GM23338 (cell line): ENCODE results near the gene PEBP1. TPM values are rescaled to one million over a fixed set of nuclear protein-coding genes. Genes with fewer than 3 reads are reported as not detected.

ENCODE experiments used
- ATAC-seq: fragments of 200-7000 bp; cut with Tn5 transposase; 3 replicates; pipeline ENCODE4 v1.9.1; 2020
- DNase-seq: peaks from one replicate; pipeline ENCODE4 v3.0.0-alpha.2; 2015; ENCODE audit warnings: low spot score
- H2AFZ ChIP-seq: fragments of 200-600 bp; sonication (generic); 2 replicates; pipeline ENCODE4 v1.8.0; 2016; ENCODE audit warnings: antibody characterized with exemption, mild to moderate bottlenecking, moderate library complexity
- H3F3A ChIP-seq: fragments of 200-600 bp; sonication (generic); replicated peaks from 2 replicates; pipeline ENCODE4 v1.8.0; 2017; ENCODE audit warnings: antibody characterized with exemption, mixed run types, low read depth
- H3K27ac ChIP-seq: fragments of 200-600 bp; sonication (generic); 2 replicates; pipeline ENCODE4 v1.6.1; 2016; ENCODE audit warnings: low read depth
- H3K27me3 ChIP-seq: fragments of 200-600 bp; sonication (generic); 2 replicates; pipeline ENCODE4 v1.8.0; 2016; ENCODE audit warnings: mild to moderate bottlenecking, mixed run types, moderate library complexity; ENCODE audit not compliant: insufficient read depth
- H3K36me3 ChIP-seq: fragments of 200-600 bp; sonication (generic); 2 replicates; pipeline ENCODE4 v1.8.0; 2016; ENCODE audit warnings: mild to moderate bottlenecking; ENCODE audit not compliant: insufficient read depth
- H3K4me1 ChIP-seq: fragments of 200-600 bp; sonication (generic); 2 replicates; pipeline ENCODE4 v1.8.0; 2016; ENCODE audit warnings: mild to moderate bottlenecking, moderate library complexity; ENCODE audit not compliant: insufficient read depth
- H3K4me2 ChIP-seq: fragments of 200-600 bp; sonication (generic); 2 replicates; pipeline ENCODE4 v1.7.1; 2017; ENCODE audit warnings: mixed run types
- H3K4me3 ChIP-seq: fragments of 200-600 bp; sonication (generic); 2 replicates; pipeline ENCODE4 v1.6.1; 2016; ENCODE audit warnings: mixed run types
- H3K79me2 ChIP-seq: fragments of 200-600 bp; sonication (generic); replicated peaks from 2 replicates; pipeline ENCODE4 v1.8.0; 2017; ENCODE audit warnings: mild to moderate bottlenecking; ENCODE audit not compliant: insufficient read depth
- H3K9me2 ChIP-seq: fragments of 200-600 bp; sonication (generic); 2 replicates; pipeline ENCODE4 v1.8.0; 2017; ENCODE audit not compliant: insufficient read depth
- H4K20me1 ChIP-seq: fragments of 200-600 bp; sonication (generic); replicated peaks from 2 replicates; pipeline ENCODE4 v1.8.0; 2017; ENCODE audit warnings: mild to moderate bottlenecking; ENCODE audit not compliant: insufficient read depth
- H3K27ac Mint-ChIP-seq: 2 replicates; pipeline ENCODE4 v1.8.0; 2020; ENCODE audit warnings: inconsistent platforms, mild to moderate bottlenecking, moderate library complexity, mixed read lengths
- H3K27me3 Mint-ChIP-seq: 3 replicates; pipeline ENCODE4 v1.8.0; 2022; ENCODE audit warnings: low read depth, mild to moderate bottlenecking, moderate library complexity, mixed read lengths, inconsistent platforms; ENCODE audit not compliant: insufficient read depth, poor library complexity
- H3K36me3 Mint-ChIP-seq: 3 replicates; pipeline ENCODE4 v1.8.0; 2021; ENCODE audit warnings: low read depth, mild to moderate bottlenecking, inconsistent platforms, moderate library complexity, mixed read lengths
- H3K4me1 Mint-ChIP-seq: 3 replicates; pipeline ENCODE4 v1.8.0; 2020; ENCODE audit warnings: mild to moderate bottlenecking, inconsistent platforms, mixed read lengths
- H3K4me3 Mint-ChIP-seq: 3 replicates; pipeline ENCODE4 v1.8.0; 2021; ENCODE audit warnings: moderate library complexity, mild to moderate bottlenecking, inconsistent platforms, mixed read lengths
- H3K9me3 Mint-ChIP-seq: 3 replicates; pipeline ENCODE4 v1.8.0; 2020; ENCODE audit warnings: moderate library complexity, mild to moderate bottlenecking, inconsistent platforms, mixed read lengths
- CREB1 ChIP-seq: fragments of 250-450 bp; sonication (Bioruptor Pico); IDR thresholded peaks from 2 replicates; pipeline ENCODE4 v1.5.0; 2020; ENCODE audit warnings: low read depth, mild to moderate bottlenecking, moderate library complexity
- EZH2 ChIP-seq: fragments of 200-600 bp; sonication (generic); IDR thresholded peaks from one replicate; pipeline ENCODE4 v1.8.0; 2017; ENCODE audit warnings: antibody characterized with exemption, mild to moderate bottlenecking, low read depth; ENCODE audit not compliant: unreplicated experiment
- EZH2phosphoT487 ChIP-seq: fragments of 200-600 bp; sonication (generic); IDR thresholded peaks from one replicate; pipeline ENCODE4 v1.8.1; 2018; ENCODE audit warnings: antibody characterized with exemption; ENCODE audit not compliant: unreplicated experiment
- JUNB ChIP-seq: IDR thresholded peaks from one replicate; pipeline ENCODE4 v1.6.1; 2016; ENCODE audit warnings: antibody characterized with exemption; ENCODE audit not compliant: unreplicated experiment
- NANOG ChIP-seq: IDR thresholded peaks from 2 replicates; pipeline ENCODE4 v1.6.1; 2016; ENCODE audit warnings: antibody characterized with exemption, borderline replicate concordance
- POLR2AphosphoS5 ChIP-seq: IDR thresholded peaks from 2 replicates; pipeline ENCODE4 v1.6.1; 2016; ENCODE audit warnings: antibody characterized with exemption, low read depth
- STAT1 ChIP-seq: IDR thresholded peaks from one replicate; pipeline ENCODE4 v1.6.1; 2016; ENCODE audit warnings: antibody characterized with exemption; ENCODE audit not compliant: unreplicated experiment
- ZNF114 ChIP-seq: fragments of 250-450 bp; sonication (Bioruptor Pico); IDR thresholded peaks from 2 replicates; pipeline ENCODE4 v1.5.0; 2020; ENCODE audit warnings: mild to moderate bottlenecking, moderate library complexity
- ZNF331 ChIP-seq: fragments of 250-450 bp; sonication (Bioruptor Pico); IDR thresholded peaks from 2 replicates; pipeline ENCODE4 v1.5.0; 2020; ENCODE audit warnings: low read depth, mild to moderate bottlenecking, moderate library complexity
- polyA plus RNA-seq: library from polyadenylated mRNA; unstranded; fragments of >200 nt; fragmentation: Nextera tagmentation; extraction: Ambion mirVana; gene quantifications from 2 replicates; pipeline ENCODE4 v1.2.1, GENCODE V29; 2016
- total RNA-seq: library from RNA; depleted of rRNA; stranded (reverse); fragments of >200 nt; shearing (Covaris generic); gene quantifications from 2 replicates; pipeline ENCODE4 v1.2.3, GENCODE V29; 2014
- TF ChIP-seq, protein P1 (sequence below): fragments of 250-450 bp; sonication (Bioruptor Pico); IDR thresholded peaks from 2 replicates; pipeline ENCODE4 v1.5.0; 2020; ENCODE audit warnings: mild to moderate bottlenecking, moderate library complexity
- TF ChIP-seq, protein P2 (sequence below): IDR thresholded peaks from one replicate; pipeline ENCODE4 v1.6.1; 2018; ENCODE audit warnings: antibody characterized with exemption; ENCODE audit not compliant: unreplicated experiment
- TF ChIP-seq, protein P3 (sequence below): IDR thresholded peaks from 2 replicates; pipeline ENCODE4 v1.6.1; 2016; ENCODE audit warnings: antibody characterized with exemption
- TF ChIP-seq, protein P4 (sequence below), 2 experiments: fragments of 200-600 bp in 1 of 2; sonication (generic) in 1 of 2; conservative IDR thresholded peaks; 2 replicates each; pipeline versions ENCODE4 v1.5.1 to v1.6.1; 2016 to 2017; ENCODE audit warnings: antibody characterized with exemption in 2 of 2, low read depth in 2 of 2, mild to moderate bottlenecking in 2 of 2, moderate library complexity in 1 of 2

Gene PEBP1
- total and polyA plus RNA-seq, 2 experiments from 2014 or later, result 442 to 844 TPM

DNA sequence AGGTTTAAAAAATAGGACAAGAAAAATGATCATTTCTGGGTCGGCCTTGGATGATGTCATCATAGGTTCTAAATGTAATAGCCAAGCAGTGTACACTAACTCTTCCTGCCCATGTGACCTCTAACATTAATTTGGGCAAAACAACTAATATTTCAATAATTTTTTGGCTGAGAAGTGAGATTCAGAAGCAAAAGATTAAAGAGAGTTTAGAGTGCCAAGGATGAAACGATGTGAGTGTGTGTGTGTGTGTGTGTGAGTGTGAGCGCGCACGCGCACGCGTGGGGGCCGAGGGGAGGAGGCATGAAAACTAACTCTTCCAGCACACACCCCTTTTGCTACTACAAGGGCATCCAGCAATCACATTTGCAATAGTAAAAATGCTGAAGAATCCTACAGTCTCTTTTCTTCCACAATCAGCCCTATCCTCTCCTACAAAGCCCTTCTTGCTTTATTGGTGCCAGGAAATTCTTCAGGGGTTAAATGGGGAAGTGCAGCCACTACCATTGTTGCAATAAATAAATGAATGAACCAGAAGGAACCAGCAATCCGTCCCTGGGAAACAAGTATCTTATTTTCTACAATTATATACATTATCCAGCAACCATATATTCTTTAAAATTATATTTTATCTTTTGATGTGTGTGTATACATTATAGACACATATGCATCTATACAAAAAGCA is 52.9 kb downstream of the PEBP1 start:
- no peak overlapping the region for H2AFZ ChIP-seq
- H3K4me1 ChIP-seq, result peaks cover 16% of the 10 kb centered on the region
- H3K27ac ChIP-seq, result 0 out of 2 replicates have a peak overlapping the region, but pooled peaks have one; percentile 47
- TF ChIP-seq, protein P1, sequence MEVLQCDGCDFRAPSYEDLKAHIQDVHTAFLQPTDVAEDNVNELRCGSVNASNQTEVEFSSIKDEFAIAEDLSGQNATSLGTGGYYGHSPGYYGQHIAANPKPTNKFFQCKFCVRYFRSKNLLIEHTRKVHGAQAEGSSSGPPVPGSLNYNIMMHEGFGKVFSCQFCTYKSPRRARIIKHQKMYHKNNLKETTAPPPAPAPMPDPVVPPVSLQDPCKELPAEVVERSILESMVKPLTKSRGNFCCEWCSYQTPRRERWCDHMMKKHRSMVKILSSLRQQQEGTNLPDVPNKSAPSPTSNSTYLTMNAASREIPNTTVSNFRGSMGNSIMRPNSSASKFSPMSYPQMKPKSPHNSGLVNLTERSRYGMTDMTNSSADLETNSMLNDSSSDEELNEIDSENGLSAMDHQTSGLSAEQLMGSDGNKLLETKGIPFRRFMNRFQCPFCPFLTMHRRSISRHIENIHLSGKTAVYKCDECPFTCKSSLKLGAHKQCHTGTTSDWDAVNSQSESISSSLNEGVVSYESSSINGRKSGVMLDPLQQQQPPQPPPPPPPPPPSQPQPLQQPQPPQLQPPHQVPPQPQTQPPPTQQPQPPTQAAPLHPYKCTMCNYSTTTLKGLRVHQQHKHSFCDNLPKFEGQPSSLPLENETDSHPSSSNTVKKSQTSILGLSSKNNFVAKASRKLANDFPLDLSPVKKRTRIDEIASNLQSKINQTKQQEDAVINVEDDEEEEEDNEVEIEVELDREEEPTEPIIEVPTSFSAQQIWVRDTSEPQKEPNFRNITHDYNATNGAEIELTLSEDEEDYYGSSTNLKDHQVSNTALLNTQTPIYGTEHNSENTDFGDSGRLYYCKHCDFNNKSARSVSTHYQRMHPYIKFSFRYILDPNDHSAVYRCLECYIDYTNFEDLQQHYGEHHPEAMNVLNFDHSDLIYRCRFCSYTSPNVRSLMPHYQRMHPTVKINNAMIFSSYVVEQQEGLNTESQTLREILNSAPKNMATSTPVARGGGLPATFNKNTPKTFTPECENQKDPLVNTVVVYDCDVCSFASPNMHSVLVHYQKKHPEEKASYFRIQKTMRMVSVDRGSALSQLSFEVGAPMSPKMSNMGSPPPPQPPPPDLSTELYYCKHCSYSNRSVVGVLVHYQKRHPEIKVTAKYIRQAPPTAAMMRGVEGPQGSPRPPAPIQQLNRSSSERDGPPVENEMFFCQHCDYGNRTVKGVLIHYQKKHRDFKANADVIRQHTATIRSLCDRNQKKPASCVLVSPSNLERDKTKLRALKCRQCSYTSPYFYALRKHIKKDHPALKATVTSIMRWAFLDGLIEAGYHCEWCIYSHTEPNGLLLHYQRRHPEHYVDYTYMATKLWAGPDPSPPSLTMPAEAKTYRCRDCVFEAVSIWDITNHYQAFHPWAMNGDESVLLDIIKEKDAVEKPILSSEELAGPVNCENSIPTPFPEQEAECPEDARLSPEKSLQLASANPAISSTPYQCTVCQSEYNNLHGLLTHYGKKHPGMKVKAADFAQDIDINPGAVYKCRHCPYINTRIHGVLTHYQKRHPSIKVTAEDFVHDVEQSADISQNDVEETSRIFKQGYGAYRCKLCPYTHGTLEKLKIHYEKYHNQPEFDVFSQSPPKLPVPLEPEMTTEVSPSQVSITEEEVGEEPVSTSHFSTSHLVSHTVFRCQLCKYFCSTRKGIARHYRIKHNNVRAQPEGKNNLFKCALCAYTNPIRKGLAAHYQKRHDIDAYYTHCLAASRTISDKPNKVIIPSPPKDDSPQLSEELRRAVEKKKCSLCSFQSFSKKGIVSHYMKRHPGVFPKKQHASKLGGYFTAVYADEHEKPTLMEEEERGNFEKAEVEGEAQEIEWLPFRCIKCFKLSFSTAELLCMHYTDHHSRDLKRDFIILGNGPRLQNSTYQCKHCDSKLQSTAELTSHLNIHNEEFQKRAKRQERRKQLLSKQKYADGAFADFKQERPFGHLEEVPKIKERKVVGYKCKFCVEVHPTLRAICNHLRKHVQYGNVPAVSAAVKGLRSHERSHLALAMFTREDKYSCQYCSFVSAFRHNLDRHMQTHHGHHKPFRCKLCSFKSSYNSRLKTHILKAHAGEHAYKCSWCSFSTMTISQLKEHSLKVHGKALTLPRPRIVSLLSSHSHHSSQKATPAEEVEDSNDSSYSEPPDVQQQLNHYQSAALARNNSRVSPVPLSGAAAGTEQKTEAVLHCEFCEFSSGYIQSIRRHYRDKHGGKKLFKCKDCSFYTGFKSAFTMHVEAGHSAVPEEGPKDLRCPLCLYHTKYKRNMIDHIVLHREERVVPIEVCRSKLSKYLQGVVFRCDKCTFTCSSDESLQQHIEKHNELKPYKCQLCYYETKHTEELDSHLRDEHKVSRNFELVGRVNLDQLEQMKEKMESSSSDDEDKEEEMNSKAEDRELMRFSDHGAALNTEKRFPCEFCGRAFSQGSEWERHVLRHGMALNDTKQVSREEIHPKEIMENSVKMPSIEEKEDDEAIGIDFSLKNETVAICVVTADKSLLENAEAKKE (CRISPR knock-in tag), result no peak
- no peak for TF ChIP-seq ZNF114 (CRISPR knock-in tag)
- no peak for TF ChIP-seq ZNF331 (CRISPR knock-in tag)
- TF ChIP-seq, protein P2, sequence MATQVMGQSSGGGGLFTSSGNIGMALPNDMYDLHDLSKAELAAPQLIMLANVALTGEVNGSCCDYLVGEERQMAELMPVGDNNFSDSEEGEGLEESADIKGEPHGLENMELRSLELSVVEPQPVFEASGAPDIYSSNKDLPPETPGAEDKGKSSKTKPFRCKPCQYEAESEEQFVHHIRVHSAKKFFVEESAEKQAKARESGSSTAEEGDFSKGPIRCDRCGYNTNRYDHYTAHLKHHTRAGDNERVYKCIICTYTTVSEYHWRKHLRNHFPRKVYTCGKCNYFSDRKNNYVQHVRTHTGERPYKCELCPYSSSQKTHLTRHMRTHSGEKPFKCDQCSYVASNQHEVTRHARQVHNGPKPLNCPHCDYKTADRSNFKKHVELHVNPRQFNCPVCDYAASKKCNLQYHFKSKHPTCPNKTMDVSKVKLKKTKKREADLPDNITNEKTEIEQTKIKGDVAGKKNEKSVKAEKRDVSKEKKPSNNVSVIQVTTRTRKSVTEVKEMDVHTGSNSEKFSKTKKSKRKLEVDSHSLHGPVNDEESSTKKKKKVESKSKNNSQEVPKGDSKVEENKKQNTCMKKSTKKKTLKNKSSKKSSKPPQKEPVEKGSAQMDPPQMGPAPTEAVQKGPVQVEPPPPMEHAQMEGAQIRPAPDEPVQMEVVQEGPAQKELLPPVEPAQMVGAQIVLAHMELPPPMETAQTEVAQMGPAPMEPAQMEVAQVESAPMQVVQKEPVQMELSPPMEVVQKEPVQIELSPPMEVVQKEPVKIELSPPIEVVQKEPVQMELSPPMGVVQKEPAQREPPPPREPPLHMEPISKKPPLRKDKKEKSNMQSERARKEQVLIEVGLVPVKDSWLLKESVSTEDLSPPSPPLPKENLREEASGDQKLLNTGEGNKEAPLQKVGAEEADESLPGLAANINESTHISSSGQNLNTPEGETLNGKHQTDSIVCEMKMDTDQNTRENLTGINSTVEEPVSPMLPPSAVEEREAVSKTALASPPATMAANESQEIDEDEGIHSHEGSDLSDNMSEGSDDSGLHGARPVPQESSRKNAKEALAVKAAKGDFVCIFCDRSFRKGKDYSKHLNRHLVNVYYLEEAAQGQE, result no peak
- TF ChIP-seq STAT1, result no peak
- no peak for TF ChIP-seq JUNB
- TF ChIP-seq CREB1 (CRISPR knock-in tag), result no peak
- TF ChIP-seq POLR2AphosphoS5, result no peak
- no peak for TF ChIP-seq EZH2
- TF ChIP-seq, protein P3, sequence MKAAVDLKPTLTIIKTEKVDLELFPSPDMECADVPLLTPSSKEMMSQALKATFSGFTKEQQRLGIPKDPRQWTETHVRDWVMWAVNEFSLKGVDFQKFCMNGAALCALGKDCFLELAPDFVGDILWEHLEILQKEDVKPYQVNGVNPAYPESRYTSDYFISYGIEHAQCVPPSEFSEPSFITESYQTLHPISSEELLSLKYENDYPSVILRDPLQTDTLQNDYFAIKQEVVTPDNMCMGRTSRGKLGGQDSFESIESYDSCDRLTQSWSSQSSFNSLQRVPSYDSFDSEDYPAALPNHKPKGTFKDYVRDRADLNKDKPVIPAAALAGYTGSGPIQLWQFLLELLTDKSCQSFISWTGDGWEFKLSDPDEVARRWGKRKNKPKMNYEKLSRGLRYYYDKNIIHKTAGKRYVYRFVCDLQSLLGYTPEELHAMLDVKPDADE, result no peak
- TF ChIP-seq, protein P4, sequence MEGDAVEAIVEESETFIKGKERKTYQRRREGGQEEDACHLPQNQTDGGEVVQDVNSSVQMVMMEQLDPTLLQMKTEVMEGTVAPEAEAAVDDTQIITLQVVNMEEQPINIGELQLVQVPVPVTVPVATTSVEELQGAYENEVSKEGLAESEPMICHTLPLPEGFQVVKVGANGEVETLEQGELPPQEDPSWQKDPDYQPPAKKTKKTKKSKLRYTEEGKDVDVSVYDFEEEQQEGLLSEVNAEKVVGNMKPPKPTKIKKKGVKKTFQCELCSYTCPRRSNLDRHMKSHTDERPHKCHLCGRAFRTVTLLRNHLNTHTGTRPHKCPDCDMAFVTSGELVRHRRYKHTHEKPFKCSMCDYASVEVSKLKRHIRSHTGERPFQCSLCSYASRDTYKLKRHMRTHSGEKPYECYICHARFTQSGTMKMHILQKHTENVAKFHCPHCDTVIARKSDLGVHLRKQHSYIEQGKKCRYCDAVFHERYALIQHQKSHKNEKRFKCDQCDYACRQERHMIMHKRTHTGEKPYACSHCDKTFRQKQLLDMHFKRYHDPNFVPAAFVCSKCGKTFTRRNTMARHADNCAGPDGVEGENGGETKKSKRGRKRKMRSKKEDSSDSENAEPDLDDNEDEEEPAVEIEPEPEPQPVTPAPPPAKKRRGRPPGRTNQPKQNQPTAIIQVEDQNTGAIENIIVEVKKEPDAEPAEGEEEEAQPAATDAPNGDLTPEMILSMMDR (conservative IDR thresholded peaks at IDR 0.05; ENCODE audit: low read depth in 2 of 2), result no peak
- TF ChIP-seq NANOG, result no peak
- no peak for TF ChIP-seq EZH2phosphoT487
- Mint-ChIP-seq H3K27ac (no peak overlapping the region), H3K27me3 (no peaks in the 10 kb centered on the region), H3K9me3 (no peaks in the 10 kb centered on the region), H3K4me1 (peaks cover 23% of the 10 kb centered on the region), H3K36me3 (no peaks in the 10 kb centered on the region), H3K4me3 (no peak overlapping the region)
- peak overlapping the region; percentile 16 for H3K4me2 ChIP-seq
- H3F3A ChIP-seq, result no peaks in the 10 kb centered on the region
- DNase-seq, result peak; percentile 22
- H3K27me3 ChIP-seq, result no peaks in the 10 kb centered on the region
- H3K79me2 ChIP-seq, result no peaks in the 10 kb centered on the region
- H4K20me1 ChIP-seq, result no peaks in the 10 kb centered on the region
- no peaks in the 10 kb centered on the region for H3K9me2 ChIP-seq
- H3K4me3 ChIP-seq, result no peak overlapping the region
- H3K36me3 ChIP-seq, result no peaks in the 10 kb centered on the region
- peak; percentile 14; the same call in 1 of the 3 replicates for ATAC-seq
